Keratinocyte (primary cell): ENCODE results near the gene MLLT3.

Experiments used
- EZH2 ChIP-seq: IDR thresholded peaks from one replicate; pipeline ENCODE4 v1.6.1; 2012; ENCODE audit warnings: inconsistent platforms, mild to moderate bottlenecking, low read length, moderate library complexity
- TF ChIP-seq, protein P1 (sequence below), 3 experiments: IDR thresholded peaks in 1 of 3; conservative IDR thresholded peaks in 1 of 3; optimal IDR thresholded peaks in 1 of 3; 2 replicates in 2 of 3; 3 replicates in 1 of 3; pipeline versions ENCODE3 to v1.5.1; 2011; ENCODE audit warnings: low read length in 3 of 3, mild to moderate bottlenecking in 3 of 3, moderate library complexity in 2 of 3, control low read depth in 1 of 3, inconsistent platforms in 1 of 3; ENCODE audit not compliant: insufficient read depth in 2 of 3; ENCODE audit errors: extremely low read depth in 1 of 3

DNA sequence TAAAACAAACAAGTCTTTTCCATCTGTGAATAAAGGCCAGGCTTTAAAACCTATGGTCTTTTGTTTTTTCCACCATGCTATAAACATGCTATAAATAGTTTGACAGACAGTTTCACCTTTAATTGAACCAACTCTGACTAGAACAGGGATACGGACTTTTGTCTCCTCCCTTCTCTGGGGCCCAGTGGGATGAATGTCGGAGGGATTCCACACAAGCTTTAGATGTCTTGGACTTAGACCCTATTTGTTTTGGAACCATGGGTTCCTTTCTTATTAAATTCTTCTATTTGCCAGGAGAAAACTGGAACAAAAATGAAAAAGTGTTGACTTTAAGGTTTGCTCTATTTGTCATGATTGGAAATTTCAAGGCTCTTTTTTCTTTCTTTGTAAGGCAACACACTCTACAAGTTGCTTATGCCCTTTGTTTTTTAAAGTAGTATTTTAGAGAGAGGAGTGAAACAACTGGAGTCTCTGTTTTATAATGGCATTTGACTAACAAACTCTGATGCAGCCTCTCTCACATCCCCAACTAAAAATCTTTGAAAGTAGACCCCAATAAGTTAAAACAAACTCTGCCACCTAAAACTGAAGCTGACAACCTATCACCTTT lies 145.3 kb downstream of the MLLT3 start:
- TF ChIP-seq, protein P1, sequence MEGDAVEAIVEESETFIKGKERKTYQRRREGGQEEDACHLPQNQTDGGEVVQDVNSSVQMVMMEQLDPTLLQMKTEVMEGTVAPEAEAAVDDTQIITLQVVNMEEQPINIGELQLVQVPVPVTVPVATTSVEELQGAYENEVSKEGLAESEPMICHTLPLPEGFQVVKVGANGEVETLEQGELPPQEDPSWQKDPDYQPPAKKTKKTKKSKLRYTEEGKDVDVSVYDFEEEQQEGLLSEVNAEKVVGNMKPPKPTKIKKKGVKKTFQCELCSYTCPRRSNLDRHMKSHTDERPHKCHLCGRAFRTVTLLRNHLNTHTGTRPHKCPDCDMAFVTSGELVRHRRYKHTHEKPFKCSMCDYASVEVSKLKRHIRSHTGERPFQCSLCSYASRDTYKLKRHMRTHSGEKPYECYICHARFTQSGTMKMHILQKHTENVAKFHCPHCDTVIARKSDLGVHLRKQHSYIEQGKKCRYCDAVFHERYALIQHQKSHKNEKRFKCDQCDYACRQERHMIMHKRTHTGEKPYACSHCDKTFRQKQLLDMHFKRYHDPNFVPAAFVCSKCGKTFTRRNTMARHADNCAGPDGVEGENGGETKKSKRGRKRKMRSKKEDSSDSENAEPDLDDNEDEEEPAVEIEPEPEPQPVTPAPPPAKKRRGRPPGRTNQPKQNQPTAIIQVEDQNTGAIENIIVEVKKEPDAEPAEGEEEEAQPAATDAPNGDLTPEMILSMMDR (optimal IDR thresholded peaks at IDR 0.05 in 1 of 3, IDR thresholded peaks at IDR 0.05 in 1 of 3, conservative IDR thresholded peaks at IDR 0.05 in 1 of 3; ENCODE audit: extremely low read depth in 1 of 3, insufficient read depth in 2 of 3, low read length in 3 of 3), result no peak
- TF ChIP-seq EZH2, result no peak
